ENCODE measurements around the gene MBD4. TPM values are rescaled to one million over a fixed set of nuclear protein-coding genes. Genes with fewer than 3 reads are reported as not detected.
A peak's percentile ranks its signal among the peaks of the same experiment; 100 is the strongest.

Gene MBD4
- polyA plus RNA-seq, 2 of the 4 experiments (the other 2 are of a cell fraction): 32.7 to 49.7 TPM

- WGBS (ENCODE audit: missing lambda C conversion rate): 60% methylated on average over 7 of the region's 8 CpGs
- Histone ChIP-seq H3K4me1 (peaks cover 28% of the 10 kb centered on the region), H3K27ac (peak overlapping the region; percentile 34 to 62; a peak in 4 of 6 replicates), H3K4me3 (peak overlapping the region; percentile 44), H3K4me2 (peak overlapping the region; percentile 92), H3K9me3 (no peaks in the 10 kb centered on the region)
- no peak for DNase-seq (ENCODE audit: low read depth in 1 of 2, low spot score in 1 of 2)
- peak; percentile 23 to 36; a peak in 3 of 6 replicates for ATAC-seq
- ChIA-PET POLR2A (interaction anchor here (1.0 to 1.4 kb wide), 3 partner anchors 12 to 16 kb away, joined by 3 to 5 read pairs (median 3); partner anchors contain the start of genes IFT122 and MBD4), CTCF (interaction anchor here (1.1 to 4.1 kb wide), 5 partner anchors 10 to 200 kb away, joined by 3 to 16 read pairs (median 3); no protein-coding TSS in a partner anchor)
- FAIRE-seq: no peak
- TF ChIP-seq POLR2AphosphoS2 (conservative IDR thresholded peaks at IDR 0.05; ENCODE audit: low read length) (no peak), FOSB (CRISPR knock-in tag; IDR thresholded peaks at IDR 0.05) (no peak), NR3C1 (IDR thresholded peaks at IDR 0.05) (no peak), HOXB5 (CRISPR knock-in tag; IDR thresholded peaks at IDR 0.05) (no peak), E2F6 (IDR thresholded peaks at IDR 0.05; ENCODE audit: borderline replicate concordance, low read depth) (no peak), ZSCAN20 (CRISPR knock-in tag; IDR thresholded peaks at IDR 0.05) (no peak), HDAC2 (IDR thresholded peaks at IDR 0.05) (no peak), GATA3 (IDR thresholded peaks at IDR 0.05; ENCODE audit: borderline replicate concordance) (no peak), SREBF2 (IDR thresholded peaks at IDR 0.05) (no peak), CHD2 (IDR thresholded peaks at IDR 0.05; ENCODE audit: low read length, partially characterized antibody) (no peak), HES2 (IDR thresholded peaks at IDR 0.05) (no peak), PHF8 (IDR thresholded peaks at IDR 0.05; ENCODE audit: borderline replicate concordance, low read depth) (no peak), JUN (IDR thresholded peaks at IDR 0.05) (no peak), ZC3H11A (IDR thresholded peaks at IDR 0.05) (no peak), MYC (IDR thresholded peaks at IDR 0.05; ENCODE audit: borderline replicate concordance, low read length) (no peak)
Measured at GRCh38 chr3:129428007-129428375, 11.8 kb downstream of the MBD4 start.

GRCh38 chr3:129425619-129426018 lies 14.1 kb downstream of the MBD4 start:
- no peak for DNase-seq (ENCODE audit: low read depth in 1 of 2, low spot score in 1 of 2)
- Histone ChIP-seq H3K4me3 (no peak overlapping the region), H3K4me1 (peaks cover 28% of the 10 kb centered on the region), H3K4me2 (no peak overlapping the region), H3K27ac (peak overlapping the region; percentile 67 to 76; a peak in 3 of 6 replicates), H3K9me3 (no peaks in the 10 kb centered on the region)
- 89% methylated on average over 2 of the region's 2 CpGs for WGBS (ENCODE audit: missing lambda C conversion rate)
- FAIRE-seq: no peak
- TF ChIP-seq E2F6 (IDR thresholded peaks at IDR 0.05; ENCODE audit: borderline replicate concordance, low read depth) (no peak), BHLHE40 (IDR thresholded peaks at IDR 0.05; ENCODE audit: low read depth, low read length) (no peak), HOXB13 (CRISPR knock-in tag; IDR thresholded peaks at IDR 0.05; ENCODE audit: low read depth) (no peak)
- POLR2A ChIA-PET: no interaction called here
- CTCF ChIA-PET: interaction anchor here (0.6 to 4.1 kb wide), 2 partner anchors 9 to 42 kb away, joined by 3 to 16 read pairs; no protein-coding TSS in a partner anchor
- ATAC-seq: no peak

- TF ChIP-seq EHF (CRISPR knock-in tag; IDR thresholded peaks at IDR 0.05): no peak
- TF ChIP-seq FOXS1 (CRISPR knock-in tag; IDR thresholded peaks at IDR 0.05): no peak
- TF ChIP-seq KDM1A (IDR thresholded peaks at IDR 0.05; ENCODE audit: low read depth): no peak
- TF ChIP-seq RFX5 (IDR thresholded peaks at IDR 0.05): no peak
- no peak for TF ChIP-seq HOXB13 (CRISPR knock-in tag; IDR thresholded peaks at IDR 0.05; ENCODE audit: low read depth)
- no peak for TF ChIP-seq CHD4 (IDR thresholded peaks at IDR 0.05; ENCODE audit: borderline replicate concordance)
- no peak for TF ChIP-seq ZNF302 (CRISPR knock-in tag; IDR thresholded peaks at IDR 0.05)
- CTCF ChIA-PET: interaction anchor here (4.1 kb wide), 1 partner anchor 42 kb away, joined by 16 read pairs; no protein-coding TSS in a partner anchor
- H3K4me1 ChIP-seq: peaks cover 28% of the 10 kb centered on the region
- no peak overlapping the region for H3K4me3 ChIP-seq
- ATAC-seq: no peak
- peak overlapping the region; percentile 67 to 76; a peak in 3 of 6 replicates for H3K27ac ChIP-seq
- H3K9me3 ChIP-seq: no peaks in the 10 kb centered on the region
- POLR2A ChIA-PET: no interaction called here
- H3K4me2 ChIP-seq: no peak overlapping the region; the same call in 2 of the 3 replicates
- DNase-seq (ENCODE audit: low read depth in 1 of 2, low spot score in 1 of 2): no peak
- FAIRE-seq: no peak
- 82% methylated on average over 3 of the region's 3 CpGs for WGBS (ENCODE audit: missing lambda C conversion rate)
Measured at GRCh38 chr3:129425213-129425612, 14.5 kb downstream of the MBD4 start.

All from A549 (cell line).